HepG2 (cell line): Measurements from ENCODE around the gene SCYGR8. TPM values are rescaled to one million over a fixed set of nuclear protein-coding genes. Genes with fewer than 3 reads are reported as not detected.

ENCODE experiments used
- ATAC-seq: fragments of 200-7000 bp; cut with Tn5 transposase; 3 replicates; pipeline ENCODE4 v1.9.1; 2020; ENCODE audit warnings: mild to moderate bottlenecking, moderate library complexity
- BruUV-seq: library from RNA; stranded (reverse); fragments of 400-500 nt; replicated peaks from 2 replicates; lab custom pipeline; 2021; lab: Mats Ljungman, UMichigan
- CTCF ChIA-PET: fragments of 300-600 bp; formaldehyde crosslinking; extraction: SDS; loops from one replicate; lab custom pipeline; 2021; ENCODE audit warnings: low total read pairs, inconsistent platforms, low intra/inter-chr PET ratio; lab: Yijun Ruan, JAX
- POLR2A ChIA-PET: fragments of 350-600 bp; sonication (Branson Sonifier 250); formaldehyde crosslinking; loops from one replicate; lab custom pipeline; 2020; ENCODE audit warnings: antibody characterized with exemption, inconsistent platforms; lab: Yijun Ruan, JAX
- DNase-seq: peaks from one replicate; pipeline ENCODE4 v3.0.0-alpha.2; 2015; ENCODE audit warnings: low spot score
- FAIRE-seq: peaks from 3 replicates; lab custom pipeline; 2011; peaks lifted over from hg19 to GRCh38; lab: Jason Lieb, UNC
- H2AFZ ChIP-seq: one replicate; pipeline ENCODE4 v1.6.1; 2011; ENCODE audit warnings: low read length, inconsistent platforms
- H3K27ac ChIP-seq: fragments of 300-600 bp; 3 replicates; pipeline ENCODE4 v1.8.0; 2011; ENCODE audit warnings: mixed run types, mild to moderate bottlenecking, mixed read lengths, low read length, inconsistent platforms; ENCODE audit not compliant: insufficient read depth; ENCODE audit errors: extremely low read length
- H3K27me3 ChIP-seq, 2 experiments: fragments of 200-600 bp in 1 of 2; 2 replicates in 1 of 2; 3 replicates in 1 of 2; pipeline versions ENCODE4 v1.6.0 to v1.8.0; 2011; ENCODE audit warnings: low read length in 2 of 2, mild to moderate bottlenecking in 2 of 2, moderate library complexity in 2 of 2, inconsistent platforms in 1 of 2; ENCODE audit not compliant: insufficient read depth in 2 of 2, control insufficient read depth in 1 of 2
- H3K36me3 ChIP-seq, 2 experiments: fragments of 200-600 bp in 1 of 2; replicated peaks in 1 of 2; 2 replicates in 1 of 2; 3 replicates in 1 of 2; pipeline versions ENCODE4 v1.5.1 to v1.8.0; 2011; ENCODE audit warnings: low read length in 2 of 2, inconsistent platforms in 1 of 2; ENCODE audit not compliant: insufficient read depth in 2 of 2, control insufficient read depth in 1 of 2
- H3K4me1 ChIP-seq: 2 replicates; pipeline ENCODE4 v1.5.1; 2012; ENCODE audit warnings: low read length, inconsistent platforms; ENCODE audit not compliant: insufficient read depth
- H3K4me2 ChIP-seq: 2 replicates; pipeline ENCODE4 v1.6.0; 2011; ENCODE audit warnings: low read depth, low read length, inconsistent platforms
- H3K4me3 ChIP-seq, 3 experiments: fragments of 200-600 bp in 1 of 3; sonication (generic), shearing (Covaris generic) in 1 of 3; replicated peaks in 1 of 3; 2 replicates each; pipeline ENCODE4 v1.5.1; 2011 to 2016; ENCODE audit warnings: low read length in 3 of 3, inconsistent platforms in 2 of 3, low read depth in 2 of 3, mild to moderate bottlenecking in 2 of 3, control low read depth in 1 of 3, mixed read lengths in 1 of 3; ENCODE audit not compliant: insufficient read depth in 1 of 3
- H3K79me2 ChIP-seq: one replicate; pipeline ENCODE4 v1.6.1; 2011; ENCODE audit warnings: low read length, inconsistent platforms; ENCODE audit not compliant: insufficient read depth
- H3K9ac ChIP-seq: 2 replicates; pipeline ENCODE4 v1.6.0; 2011; ENCODE audit warnings: mild to moderate bottlenecking, low read depth, low read length, inconsistent platforms; ENCODE audit not compliant: insufficient read depth
- H3K9me3 ChIP-seq: 2 replicates; pipeline ENCODE4 v1.5.1; 2012; ENCODE audit warnings: mild to moderate bottlenecking, low read length
- H4K20me1 ChIP-seq: 2 replicates; pipeline ENCODE4 v1.6.0; 2011; ENCODE audit warnings: inconsistent platforms, mild to moderate bottlenecking, low read length, moderate library complexity; ENCODE audit not compliant: insufficient read depth
- CEBPB ChIP-seq: IDR thresholded peaks from 2 replicates; pipeline ENCODE4 v1.6.1; 2011; ENCODE audit warnings: low read depth, low read length, improper control_type of control experiment, borderline replicate concordance
- HNF1A ChIP-seq, 2 experiments: sonication (generic) in 1 of 2; formaldehyde crosslinking in 1 of 2; IDR thresholded peaks; 2 replicates each; pipeline versions ENCODE4 v1.4.0 to v1.6.1; 2016 to 2020; ENCODE audit warnings: borderline replicate concordance in 1 of 2, low read depth in 1 of 2, mild to moderate bottlenecking in 1 of 2, missing genetic modification reagents in 1 of 2
- MAFF ChIP-seq: IDR thresholded peaks from 2 replicates; pipeline ENCODE4 v1.6.1; 2011; ENCODE audit warnings: low read depth, low read length, improper control_type of control experiment
- MAFK ChIP-seq, 2 experiments: IDR thresholded peaks in 1 of 2; conservative IDR thresholded peaks in 1 of 2; 2 replicates each; pipeline ENCODE4 v1.6.1; 2011; ENCODE audit warnings: improper control_type of control experiment in 2 of 2, low read length in 2 of 2
- PCBP1 ChIP-seq: fragments of 200-400 bp; formaldehyde crosslinking; IDR thresholded peaks from 2 replicates; pipeline ENCODE4 v1.6.1; 2017; ENCODE audit warnings: mild to moderate bottlenecking, low read depth, low read length, borderline replicate concordance
- ZSCAN21 ChIP-seq: sonication (generic); formaldehyde crosslinking; IDR thresholded peaks from 2 replicates; pipeline ENCODE4 v1.8.0; 2022; ENCODE audit warnings: mild to moderate bottlenecking, missing genetic modification reagents, moderate library complexity, borderline replicate concordance
- WGBS: methylation state at CpG from one replicate; pipeline ENCODE4 v1.1.6; 2017; ENCODE audit warnings: low lambda C conversion rate; 5-methylcytosine and 5-hydroxymethylcytosine counted together
- in situ Hi-C: cut with HindIII; loops from 2 replicates; pipeline ENCODE4 v1.10.0; 2017; ENCODE audit warnings: low pct_unique_long_range_greater_than_20kb; ENCODE audit not compliant: extremely low pct_ligation_motif_present
- intact Hi-C: fragments of 100-400 bp; cut with micrococcal nuclease; formaldehyde crosslinking; loops from one replicate; pipeline ENCODE4 v1.10.0; 2022; ENCODE audit not compliant: unreplicated experiment
- polyA plus RNA-seq, 8 experiments: library from polyadenylated mRNA; depleted of rRNA in 3 of 8; stranded (reverse) in 7 of 8; unstranded in 1 of 8; fragments of >200 nt; fragmentation: Illumina TruSeq in 4 of 8; extraction: Trizol in 4 of 8; gene quantifications; 2 replicates each; pipeline versions ENCODE4 v1.2.1 to v1.2.3, GENCODE V29; 2011 to 2016; ENCODE audit warnings: low read depth in 4 of 8, missing spikeins in 1 of 8, mixed read lengths in 1 of 8; ENCODE audit not compliant: insufficient read depth in 1 of 8
- total RNA-seq, 5 experiments: library from RNA; depleted of rRNA; stranded (reverse); fragments of >200 nt; fragmentation: Illumina TruSeq; extraction: Trizol; gene quantifications; 2 replicates each; pipeline ENCODE4 v1.2.3, GENCODE V29; 2016; ENCODE audit warnings: low read depth in 1 of 5
- TF ChIP-seq, protein P1 (sequence below): sonication (generic); formaldehyde crosslinking; IDR thresholded peaks from 2 replicates; pipeline ENCODE4 v1.8.0; 2022; ENCODE audit warnings: missing genetic modification reagents, mild to moderate bottlenecking, borderline replicate concordance

Gene SCYGR8
- total and polyA plus RNA-seq, 2 of the 13 experiments (the other 11 are each of a cell fraction or from before 2014, with no cell fraction given) = not detected

GRCh38 chr2:227719641-227720040 lies 26.1 kb upstream of the SCYGR8 start:
- Histone ChIP-seq H2AFZ (no peak overlapping the region), H3K4me3 (no peak overlapping the region), H3K4me2 (no peak overlapping the region), H3K9me3 (no peaks in the 10 kb centered on the region), H3K9ac (no peak overlapping the region), H3K27me3 (peaks cover 0 to 11% of the 10 kb centered on the region in 2 experiments; a peak in 3 of 5 replicates), H3K27ac (no peak overlapping the region), H3K79me2 (no peaks in the 10 kb centered on the region), H4K20me1 (no peaks in the 10 kb centered on the region), H3K36me3 (no peaks in the 10 kb centered on the region), H3K4me1 (peaks cover 44% of the 10 kb centered on the region)
- POLR2A ChIA-PET = no interaction called here
- no TSS peak for BruUV-seq
- intact Hi-C loops (no loop called here), in situ Hi-C loops (no loop called here)
- no peak for DNase-seq
- ATAC-seq = no peak
- WGBS = 68% methylated on average over 4 of the region's 4 CpGs
- no peak for FAIRE-seq
- TF ChIP-seq, protein P1, sequence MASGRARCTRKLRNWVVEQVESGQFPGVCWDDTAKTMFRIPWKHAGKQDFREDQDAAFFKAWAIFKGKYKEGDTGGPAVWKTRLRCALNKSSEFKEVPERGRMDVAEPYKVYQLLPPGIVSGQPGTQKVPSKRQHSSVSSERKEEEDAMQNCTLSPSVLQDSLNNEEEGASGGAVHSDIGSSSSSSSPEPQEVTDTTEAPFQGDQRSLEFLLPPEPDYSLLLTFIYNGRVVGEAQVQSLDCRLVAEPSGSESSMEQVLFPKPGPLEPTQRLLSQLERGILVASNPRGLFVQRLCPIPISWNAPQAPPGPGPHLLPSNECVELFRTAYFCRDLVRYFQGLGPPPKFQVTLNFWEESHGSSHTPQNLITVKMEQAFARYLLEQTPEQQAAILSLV (CRISPR knock-in tag) = no peak
- 0 out of 2 replicates have a peak, but pooled peaks have one; percentile 19 for TF ChIP-seq MAFF
- peak; percentile 64 for TF ChIP-seq CEBPB
- peak; percentile 11 to 43; a peak in 3 of 4 replicates for TF ChIP-seq MAFK (conservative IDR thresholded peaks at IDR 0.05 in 1 of 2, IDR thresholded peaks at IDR 0.05 in 1 of 2; ENCODE audit: low read length in 2 of 2)
- CTCF ChIA-PET = no interaction called here

DNA sequence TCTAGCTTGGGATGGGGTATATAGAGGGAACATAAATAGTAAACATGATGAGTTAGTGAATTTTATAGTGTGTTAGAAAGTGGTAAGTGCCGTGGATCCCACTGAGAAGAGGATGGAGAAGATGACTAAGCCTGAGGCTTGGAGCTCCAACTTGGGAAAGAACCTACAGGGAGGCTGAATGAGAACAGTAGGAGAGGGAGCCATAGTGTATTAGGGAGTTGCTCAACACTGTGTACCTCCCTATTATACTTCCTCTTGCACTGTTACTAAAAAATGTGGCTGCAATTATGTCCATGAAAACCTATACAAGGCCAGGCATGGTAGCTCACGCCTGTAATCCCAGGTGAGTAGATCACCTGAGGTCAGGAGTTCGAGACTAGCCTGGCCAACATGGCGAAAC lies 25.0 kb upstream of the SCYGR8 start:
- in situ Hi-C loops = no loop called here
- H3K27me3 ChIP-seq = peaks cover 0 to 11% of the 10 kb centered on the region in 2 experiments; a peak in 3 of 5 replicates
- TF ChIP-seq ZSCAN21 (no peak), PCBP1 (no peak), MAFK (conservative IDR thresholded peaks at IDR 0.05 in 1 of 2, IDR thresholded peaks at IDR 0.05 in 1 of 2; ENCODE audit: low read length in 2 of 2) (no peak), HNF1A (IDR thresholded peaks at IDR 0.05; ENCODE audit: low read depth) (no peak), HNF1A (CRISPR knock-in tag; IDR thresholded peaks at IDR 0.05; ENCODE audit: borderline replicate concordance) (no peak)
- ATAC-seq (no peak), DNase-seq (no peak), FAIRE-seq (no peak)
- intact Hi-C loops = no loop called here
- BruUV-seq = no TSS peak
- H3K36me3 ChIP-seq = no peaks in the 10 kb centered on the region
- no peak overlapping the region for H3K4me3 ChIP-seq
- no peaks in the 10 kb centered on the region for H3K9me3 ChIP-seq
- H3K27ac ChIP-seq = no peak overlapping the region
- CTCF ChIA-PET = no interaction called here
- no peak overlapping the region for H3K4me2 ChIP-seq
- H4K20me1 ChIP-seq = no peaks in the 10 kb centered on the region
- no peak overlapping the region for H2AFZ ChIP-seq
- H3K4me1 ChIP-seq = peaks cover 44% of the 10 kb centered on the region
- H3K79me2 ChIP-seq = no peaks in the 10 kb centered on the region
- no peak overlapping the region for H3K9ac ChIP-seq
- POLR2A ChIA-PET = no interaction called here
- WGBS = 84% methylated on average over 4 of the region's 4 CpGs
